H9 (cell line): Measurements from ENCODE around the gene TNFRSF19. TPM values are rescaled to one million over a fixed set of nuclear protein-coding genes. Genes with fewer than 3 reads are reported as not detected.

Source experiments
- DNase-seq: peaks from one replicate; pipeline ENCODE4 v3.0.0-alpha.2; 2017
- H2AFZ ChIP-seq: one replicate; pipeline ENCODE4 v1.6.1; 2013; ENCODE audit warnings: mild to moderate bottlenecking, low read length, control low read depth, moderate library complexity
- H2AK5ac ChIP-seq: 2 replicates; pipeline ENCODE4 v1.6.1; 2013; ENCODE audit warnings: low read length, control low read depth, mixed read lengths; ENCODE audit not compliant: insufficient read length
- H2BK120ac ChIP-seq: one replicate; pipeline ENCODE4 v1.6.1; 2013; ENCODE audit warnings: low read depth, mild to moderate bottlenecking, low read length, control low read depth, inconsistent platforms; ENCODE audit not compliant: poor library complexity, severe bottlenecking
- H2BK12ac ChIP-seq: 2 replicates; pipeline ENCODE4 v1.6.1; 2013; ENCODE audit warnings: low read length, control low read depth, mixed read lengths, low read depth; ENCODE audit not compliant: insufficient read length
- H2BK15ac ChIP-seq: 2 replicates; pipeline ENCODE4 v1.6.1; 2013; ENCODE audit warnings: low read depth, low read length, control low read depth
- H2BK20ac ChIP-seq: one replicate; pipeline ENCODE4 v1.6.1; 2013; ENCODE audit warnings: low read depth, mild to moderate bottlenecking, low read length, control low read depth, inconsistent platforms; ENCODE audit not compliant: poor library complexity, severe bottlenecking
- H2BK5ac ChIP-seq: 2 replicates; pipeline ENCODE4 v1.6.1; 2013; ENCODE audit warnings: low read length, control low read depth, mixed read lengths; ENCODE audit not compliant: insufficient read length
- H3K14ac ChIP-seq: 2 replicates; pipeline ENCODE4 v1.6.1; 2013; ENCODE audit warnings: low read length, control low read depth; ENCODE audit not compliant: insufficient read depth
- H3K18ac ChIP-seq: 2 replicates; pipeline ENCODE4 v1.6.1; 2013; ENCODE audit warnings: low read depth, mild to moderate bottlenecking, mixed read lengths, low read length, control low read depth; ENCODE audit not compliant: insufficient read length
- H3K23ac ChIP-seq: 2 replicates; pipeline ENCODE4 v1.6.1; 2013; ENCODE audit warnings: low read length, control low read depth, mixed read lengths, low read depth; ENCODE audit not compliant: insufficient read length
- H3K23me2 ChIP-seq: 2 replicates; pipeline ENCODE4 v1.6.1; 2013; ENCODE audit warnings: low read depth, mild to moderate bottlenecking, mixed read lengths, low read length, control low read depth; ENCODE audit not compliant: insufficient read length, poor library complexity, severe bottlenecking
- H3K27ac ChIP-seq: 2 replicates; pipeline ENCODE4 v1.5.1; 2013; ENCODE audit warnings: low read length, control low read depth, mixed read lengths, low read depth; ENCODE audit not compliant: insufficient read length
- H3K27me3 ChIP-seq: 2 replicates; pipeline ENCODE4 v1.6.1; 2013; ENCODE audit warnings: low read length, control low read depth, inconsistent platforms; ENCODE audit not compliant: insufficient read depth
- H3K4ac ChIP-seq: 2 replicates; pipeline ENCODE4 v1.6.1; 2013; ENCODE audit warnings: low read depth, mild to moderate bottlenecking, control low read depth, inconsistent platforms, low read length, moderate library complexity
- H3K4me1 ChIP-seq: 2 replicates; pipeline ENCODE4 v1.6.1; 2013; ENCODE audit warnings: low read length, control low read depth, inconsistent platforms; ENCODE audit not compliant: insufficient read depth
- H3K4me2 ChIP-seq: 2 replicates; pipeline ENCODE4 v1.6.1; 2013; ENCODE audit warnings: low read length, control low read depth, mixed read lengths; ENCODE audit not compliant: insufficient read length, insufficient read depth
- H3K56ac ChIP-seq: 2 replicates; pipeline ENCODE4 v1.6.1; 2013; ENCODE audit warnings: low read depth, mild to moderate bottlenecking, mixed read lengths, low read length, control low read depth; ENCODE audit not compliant: insufficient read length
- H3K79me1 ChIP-seq: 2 replicates; pipeline ENCODE4 v1.6.1; 2013; ENCODE audit warnings: low read depth, mild to moderate bottlenecking, moderate library complexity, low read length, control low read depth, inconsistent platforms; ENCODE audit not compliant: insufficient read depth, poor library complexity, severe bottlenecking
- H3K79me2 ChIP-seq: 2 replicates; pipeline ENCODE4 v1.6.1; 2013; ENCODE audit warnings: low read length, control low read depth, inconsistent platforms; ENCODE audit not compliant: insufficient read depth
- H3K9ac ChIP-seq: 2 replicates; pipeline ENCODE4 v1.6.1; 2013; ENCODE audit warnings: low read length, control low read depth, mixed read lengths; ENCODE audit not compliant: insufficient read length; ENCODE audit errors: extremely low read depth
- H3K9me3 ChIP-seq: one replicate; pipeline ENCODE4 v1.6.1; 2013; ENCODE audit warnings: low read depth, low read length, inconsistent platforms; ENCODE audit not compliant: control insufficient read depth
- H3T11ph ChIP-seq: one replicate; pipeline ENCODE4 v1.6.1; 2013; ENCODE audit warnings: mild to moderate bottlenecking, low read length, control low read depth, inconsistent platforms
- H4K20me1 ChIP-seq: one replicate; pipeline ENCODE4 v1.6.1; 2013; ENCODE audit not compliant: control insufficient read depth, insufficient read length, insufficient read depth
- H4K5ac ChIP-seq: 2 replicates; pipeline ENCODE4 v1.6.1; 2013; ENCODE audit warnings: low read depth, mild to moderate bottlenecking, mixed read lengths, low read length, control low read depth; ENCODE audit not compliant: insufficient read length
- H4K8ac ChIP-seq: replicated peaks from 2 replicates; pipeline ENCODE4 v1.6.1; 2013; ENCODE audit warnings: low read length, control low read depth, mixed read lengths, low read depth; ENCODE audit not compliant: insufficient read length
- H4K91ac ChIP-seq: 2 replicates; pipeline ENCODE4 v1.6.1; 2013; ENCODE audit warnings: low read depth, mild to moderate bottlenecking, moderate library complexity, mixed read lengths, low read length, control low read depth; ENCODE audit not compliant: insufficient read length
- H3K27ac Mint-ChIP-seq, 3 experiments: 2 replicates in 2 of 3; 3 replicates in 1 of 3; pipeline ENCODE4 v1.8.0; 2020 to 2021; ENCODE audit warnings: mixed read lengths in 3 of 3, mild to moderate bottlenecking in 1 of 3, moderate library complexity in 1 of 3
- H3K27me3 Mint-ChIP-seq: 2 replicates; pipeline ENCODE4 v1.8.0; 2021; ENCODE audit warnings: low read depth, mild to moderate bottlenecking, moderate library complexity, mixed read lengths
- H3K36me3 Mint-ChIP-seq, 3 experiments: 2 replicates in 2 of 3; 3 replicates in 1 of 3; pipeline ENCODE4 v1.8.0; 2020 to 2021; ENCODE audit warnings: low read depth in 3 of 3, mixed read lengths in 3 of 3; ENCODE audit not compliant: insufficient read depth in 1 of 3
- H3K4me1 Mint-ChIP-seq, 2 experiments: 2 replicates each; pipeline ENCODE4 v1.8.0; 2020; ENCODE audit warnings: mixed read lengths in 2 of 2
- H3K4me3 Mint-ChIP-seq, 2 experiments: 2 replicates in 1 of 2; 3 replicates in 1 of 2; pipeline ENCODE4 v1.8.0; 2020 to 2021; ENCODE audit warnings: mild to moderate bottlenecking in 2 of 2, mixed read lengths in 2 of 2, moderate library complexity in 1 of 2
- H3K9me3 Mint-ChIP-seq, 2 experiments: 2 replicates in 1 of 2; 3 replicates in 1 of 2; pipeline ENCODE4 v1.8.0; 2020; ENCODE audit warnings: mild to moderate bottlenecking in 2 of 2, mixed read lengths in 2 of 2, moderate library complexity in 1 of 2
- CTCF ChIP-seq: fragments of 200-600 bp; sonication (generic); conservative IDR thresholded peaks from 3 replicates; pipeline ENCODE4 v1.8.0; 2021; ENCODE audit warnings: antibody characterized with exemption, mild to moderate bottlenecking
- WGBS: extraction: QIAGEN DNeasy Blood & Tissue Kit; methylation state at CpG from one replicate; pipeline ENCODE4 v1.1.7; 2013; ENCODE audit warnings: missing lambda C conversion rate, low lambda C conversion rate, mixed read lengths; ENCODE audit not compliant: insufficient read length; ENCODE audit errors: extremely low coverage; 5-methylcytosine and 5-hydroxymethylcytosine counted together
- total RNA-seq: library from RNA; stranded (reverse); gene quantifications from 2 replicates; pipeline ENCODE4 v1.2.1, GENCODE V29; 2021

The TNFRSF19 gene
- total RNA-seq, 1 experiment from 2014 or later, result 2.7 TPM

GRCh38 chr13:23716401-23716800, 146.2 kb downstream of the TNFRSF19 start:
- WGBS, result no CpG with 5 or more reads among the region's 2 CpGs
- no peaks in the 10 kb centered on the region for H3K79me2 ChIP-seq
- H3K27ac Mint-ChIP-seq, result no peak overlapping the region

More at GRCh38 chr13:23716401-23716800, 146.2 kb downstream of the TNFRSF19 start:
- Histone ChIP-seq H2BK20ac (no peak overlapping the region), H3K79me1 (no peaks in the 10 kb centered on the region), H3K9me3 (no peaks in the 10 kb centered on the region), H2AK5ac (no peak overlapping the region), H3K23ac (no peak overlapping the region), H3K56ac (no peak overlapping the region), H4K20me1 (no peaks in the 10 kb centered on the region), H4K91ac (no peak overlapping the region), H2BK120ac (no peak overlapping the region), H3T11ph (no peak overlapping the region), H2BK12ac (no peak overlapping the region), H3K18ac (no peak overlapping the region), H3K23me2 (no peaks in the 10 kb centered on the region), H3K27me3 (no peaks in the 10 kb centered on the region), H3K4me1 (no peaks in the 10 kb centered on the region), H2AFZ (no peak overlapping the region), H2BK5ac (no peak overlapping the region), H3K4me2 (no peak overlapping the region), H4K5ac (no peak overlapping the region), H3K27ac (no peak overlapping the region), H3K4ac (no peak overlapping the region), H2BK15ac (no peak overlapping the region), H4K8ac (no peak overlapping the region), H3K9ac (no peak overlapping the region), H3K14ac (no peak overlapping the region)
- DNase-seq, result no peak
- no peak overlapping the region for H3K4me3 Mint-ChIP-seq
- peaks cover 6 to 30% (median 10%) of the 10 kb centered on the region in 3 experiments; a peak in 5 of 7 replicates for H3K36me3 Mint-ChIP-seq
- no peaks in the 10 kb centered on the region for H3K4me1 Mint-ChIP-seq
- TF ChIP-seq CTCF, result no peak
- H3K9me3 Mint-ChIP-seq, result peaks cover 20 to 28% of the 10 kb centered on the region in 2 experiments
- H3K27me3 Mint-ChIP-seq, result peaks cover 2% of the 10 kb centered on the region; the same call in 1 of the 2 replicates
